ENCODE measurements around the gene MAGEL2. TPM values are rescaled to one million over a fixed set of nuclear protein-coding genes. Genes with fewer than 3 reads are reported as not detected.

Gene MAGEL2
- polyA plus RNA-seq (2013, experiment 1 of 2; ENCODE audit: insufficient read length) = 0.54 TPM
- polyA plus RNA-seq (2013, experiment 2 of 2; ENCODE audit: insufficient read length) = 1.3 TPM

DNA sequence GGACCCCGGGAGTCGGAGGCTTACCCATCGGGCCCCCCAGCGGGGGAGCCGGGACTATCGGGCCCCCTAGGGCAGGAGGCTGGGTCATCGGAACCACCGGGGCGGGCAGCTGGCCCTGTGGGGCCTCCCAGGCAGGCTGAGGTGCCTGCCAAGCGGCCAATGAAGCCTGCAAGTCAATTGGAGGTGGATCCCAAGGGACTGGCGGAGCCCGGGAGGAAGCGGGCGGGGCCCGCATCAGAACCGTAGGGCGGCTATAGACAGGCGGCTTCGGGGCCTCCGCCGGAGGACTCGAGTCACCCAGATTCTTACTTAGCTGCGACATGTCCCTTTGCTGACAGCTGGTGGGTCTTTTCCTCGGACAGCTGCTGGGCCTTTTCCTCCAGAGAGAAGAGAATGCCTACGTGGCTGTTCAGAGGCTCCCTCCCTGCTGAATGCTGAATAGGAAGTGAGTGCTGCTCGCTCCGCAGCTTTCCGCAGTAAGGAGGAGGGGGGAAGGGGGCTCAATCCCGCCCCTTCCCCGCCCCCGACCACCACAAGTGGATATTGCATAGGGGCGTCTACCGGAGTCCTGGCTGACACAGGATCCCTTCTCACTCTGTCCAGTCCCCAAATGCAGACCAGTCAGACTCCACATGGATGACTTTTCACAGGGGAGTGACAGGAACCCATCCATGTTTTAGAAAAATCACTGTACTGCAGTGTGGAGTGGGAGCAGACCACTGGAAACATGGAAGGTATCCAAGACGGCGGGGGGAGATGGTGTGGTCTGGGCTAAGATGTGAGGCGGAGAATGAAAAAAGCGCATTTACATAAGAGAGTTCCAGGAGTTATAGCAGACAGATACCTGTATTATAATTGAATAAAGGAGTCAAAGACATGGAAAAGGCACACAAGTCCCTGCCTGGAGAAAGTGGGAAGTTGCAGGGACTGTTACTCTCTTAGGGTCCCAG is at the start of gene MAGEL2:
MAGEL2 (minus strand) TSS at position 447 of the 950 bp plus-strand sequence; CDS start at position 322, 125 bp downstream.
- DNase-seq = peak; percentile 11

- no peak for DNase-seq
Observed at GRCh38 chr15:23695282-23695681, 47.6 kb upstream of the MAGEL2 start.

DNA sequence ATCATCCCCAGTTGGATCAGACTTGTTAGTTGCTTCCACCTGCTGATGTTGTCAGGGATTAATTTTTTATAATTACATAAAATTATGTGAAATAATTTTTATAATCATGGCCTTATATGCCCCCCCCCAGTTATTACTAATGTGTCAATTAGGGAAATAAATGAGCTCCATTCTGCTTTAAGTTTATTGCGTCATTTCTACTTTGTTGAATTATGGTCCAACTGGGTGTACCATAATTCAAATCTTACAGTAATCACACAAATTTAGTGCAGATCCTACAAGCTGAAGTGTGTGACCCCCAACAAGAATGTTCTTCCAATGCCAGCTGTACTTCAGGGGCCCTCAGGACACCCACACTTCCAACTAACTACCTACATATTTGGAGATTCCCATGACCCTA is 46.9 kb upstream of the MAGEL2 start:
- no peak for DNase-seq

- DNase-seq = peak; percentile 6
Observed at GRCh38 chr15:23690450-23690852, 42.8 kb upstream of the MAGEL2 start.

- no peak for DNase-seq
Observed at GRCh38 chr15:23690015-23690414, 42.3 kb upstream of the MAGEL2 start.

GRCh38 chr15:23687143-23687470 is 39.4 kb upstream of the MAGEL2 start, which contains the start of gene NDN:
TSS of gene NDN (minus strand) at chr15:23687305. CDS start at chr15:23687217, 88 bp downstream.
- peak; percentile 60 for DNase-seq

DNA sequence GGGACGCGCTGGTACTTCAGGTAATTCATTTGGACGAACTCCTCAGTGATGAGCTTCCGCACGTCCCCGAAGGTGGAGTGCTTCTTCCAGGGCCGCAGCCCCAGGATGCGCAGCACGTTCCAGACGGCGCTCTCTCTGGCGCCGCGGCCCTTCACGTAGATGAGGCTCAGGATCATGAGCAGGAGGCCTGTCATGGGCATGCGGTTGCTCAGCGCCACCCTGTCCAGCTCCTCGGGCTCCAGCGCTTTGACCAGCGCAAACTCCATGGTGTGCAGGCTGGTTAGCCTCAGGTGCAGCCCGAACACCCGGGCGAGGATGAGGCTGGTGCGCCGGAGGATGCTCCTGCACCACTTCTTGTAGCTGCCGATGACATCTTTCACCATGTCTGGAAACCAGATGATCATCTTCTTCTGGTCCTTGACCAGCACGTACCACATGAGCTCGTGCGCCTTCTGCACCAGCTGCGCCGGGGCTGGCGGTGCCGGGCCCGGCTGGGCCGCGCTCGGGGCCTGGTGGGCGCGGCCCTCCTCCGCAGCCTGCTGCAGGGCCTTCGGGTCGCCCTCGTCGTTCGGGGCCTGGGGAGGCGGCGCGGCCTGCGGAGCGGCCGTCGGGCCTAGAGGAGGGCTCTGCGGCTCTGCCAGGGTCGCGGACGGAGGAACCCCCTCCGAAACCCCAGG is 38.9 kb upstream of the MAGEL2 start:
- DNase-seq = peak; percentile 8

DNA sequence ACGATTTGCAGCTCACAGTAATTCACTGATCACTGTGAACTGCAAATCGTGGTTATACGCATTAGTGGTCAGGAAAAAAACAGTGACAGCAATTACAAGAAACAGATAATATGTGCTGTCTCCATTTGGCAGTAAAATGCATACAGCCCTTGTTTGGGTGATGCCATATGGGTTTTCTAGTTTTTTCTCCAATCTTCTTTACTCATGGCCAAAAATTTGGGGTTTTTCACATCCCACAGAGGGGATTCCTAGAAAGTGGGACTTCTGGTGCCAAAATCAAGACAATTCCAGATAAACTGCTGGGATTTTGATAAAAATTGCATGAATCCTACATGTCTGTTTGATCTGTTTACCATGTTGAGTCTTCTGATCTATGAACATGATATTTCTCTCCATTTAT is 23.8 kb upstream of the MAGEL2 start:
- no peak for DNase-seq

DNA sequence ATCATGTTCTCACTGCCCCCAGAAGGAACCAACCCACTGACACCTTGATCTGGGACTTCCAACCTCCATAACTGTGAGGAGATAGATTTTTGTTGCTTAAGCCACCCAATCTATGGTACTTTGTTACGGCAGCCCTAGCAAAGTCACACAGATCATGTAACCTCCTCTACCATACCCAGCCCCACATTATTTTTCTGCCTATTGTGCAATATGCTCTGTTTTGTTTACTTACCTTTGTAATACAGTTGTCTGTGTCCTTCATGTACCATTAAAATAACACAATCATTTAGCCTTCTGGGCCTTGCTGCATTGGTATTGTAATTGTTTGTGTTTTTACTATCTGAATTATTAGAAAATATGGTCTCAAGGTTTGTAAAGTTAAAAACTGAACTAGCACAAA is 23.3 kb upstream of the MAGEL2 start:
- no peak for DNase-seq

DNA sequence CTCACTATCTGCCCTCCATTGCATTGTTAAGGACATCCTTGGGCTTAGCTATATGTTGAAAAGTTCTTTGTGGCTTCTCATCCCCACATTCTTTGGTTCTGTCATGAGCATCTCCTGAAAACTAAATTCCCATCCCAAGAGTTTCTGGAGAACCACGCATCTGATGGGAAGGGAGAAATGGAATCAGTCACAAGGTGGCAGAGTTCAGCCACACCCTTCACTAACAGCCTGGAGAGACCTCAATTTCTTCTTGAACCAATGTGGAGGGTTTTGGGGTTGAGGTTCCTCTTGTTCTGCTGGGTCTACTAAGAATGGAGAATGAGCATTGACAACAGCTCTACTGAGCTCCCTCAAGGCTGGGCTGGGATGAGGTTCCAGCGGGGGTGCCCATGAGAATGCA is 15.6 kb upstream of the MAGEL2 start:
- DNase-seq = no peak

- DNase-seq = peak; percentile 9
Observed at GRCh38 chr15:23648920-23649515, 1.4 kb upstream of the MAGEL2 start.

GRCh38 chr15:23647001-23647295 is 719 bp downstream of the MAGEL2 start:
- DNase-seq = no peak

- no peak for DNase-seq
Observed at GRCh38 chr15:23646165-23647000, 1.3 kb downstream of the MAGEL2 start.

DNA sequence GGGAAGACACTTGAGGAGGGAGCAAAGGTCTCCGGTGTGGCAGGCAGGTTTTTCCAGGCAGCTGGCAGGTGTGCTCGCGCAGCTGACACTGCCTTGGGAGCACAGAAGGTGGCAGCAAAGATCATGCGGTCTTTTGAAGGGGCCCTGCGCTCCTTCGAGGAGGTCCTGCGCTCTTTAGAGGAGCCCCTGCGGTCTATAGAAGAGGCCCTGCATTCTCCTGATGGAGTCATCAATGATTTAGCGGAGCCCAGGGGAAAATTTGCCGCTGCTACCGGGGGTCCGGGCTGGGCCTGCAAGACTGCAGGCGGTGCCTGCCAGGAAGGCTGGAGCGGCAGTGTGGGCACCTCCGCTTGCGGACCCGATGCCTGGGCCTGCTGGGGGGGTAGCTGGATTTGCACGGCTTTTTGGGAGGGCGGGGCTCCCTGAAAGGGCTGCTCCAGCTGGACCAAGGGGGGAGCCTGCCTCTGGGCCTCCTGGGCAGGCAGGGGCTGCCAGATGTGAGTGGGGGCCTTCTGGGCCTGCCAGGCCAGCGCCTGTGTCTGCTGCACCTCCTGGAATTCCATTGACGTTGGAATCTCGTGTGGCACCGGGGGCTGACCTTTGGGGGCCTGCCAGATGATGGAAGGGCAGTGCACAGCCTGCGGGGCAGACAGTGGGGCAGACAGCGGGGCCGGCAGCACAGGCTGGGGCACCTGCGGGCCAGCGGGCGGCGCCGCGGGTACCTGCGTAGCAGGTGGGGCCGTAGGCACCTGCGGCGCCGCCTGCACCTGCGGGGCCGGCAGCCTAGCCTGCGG is 2.1 kb downstream of the MAGEL2 start:
- no peak for DNase-seq

GRCh38 chr15:23644829-23645228 is 2.8 kb downstream of the MAGEL2 start:
- DNase-seq = no peak

- DNase-seq = peak; percentile 60
Observed at GRCh38 chr15:23642413-23643044, 5.1 kb downstream of the MAGEL2 start.

- DNase-seq = no peak
Observed at GRCh38 chr15:23634181-23634580, 13.5 kb downstream of the MAGEL2 start.

- DNase-seq = no peak
Observed at GRCh38 chr15:23629234-23629805, 18.3 kb downstream of the MAGEL2 start.

DNA sequence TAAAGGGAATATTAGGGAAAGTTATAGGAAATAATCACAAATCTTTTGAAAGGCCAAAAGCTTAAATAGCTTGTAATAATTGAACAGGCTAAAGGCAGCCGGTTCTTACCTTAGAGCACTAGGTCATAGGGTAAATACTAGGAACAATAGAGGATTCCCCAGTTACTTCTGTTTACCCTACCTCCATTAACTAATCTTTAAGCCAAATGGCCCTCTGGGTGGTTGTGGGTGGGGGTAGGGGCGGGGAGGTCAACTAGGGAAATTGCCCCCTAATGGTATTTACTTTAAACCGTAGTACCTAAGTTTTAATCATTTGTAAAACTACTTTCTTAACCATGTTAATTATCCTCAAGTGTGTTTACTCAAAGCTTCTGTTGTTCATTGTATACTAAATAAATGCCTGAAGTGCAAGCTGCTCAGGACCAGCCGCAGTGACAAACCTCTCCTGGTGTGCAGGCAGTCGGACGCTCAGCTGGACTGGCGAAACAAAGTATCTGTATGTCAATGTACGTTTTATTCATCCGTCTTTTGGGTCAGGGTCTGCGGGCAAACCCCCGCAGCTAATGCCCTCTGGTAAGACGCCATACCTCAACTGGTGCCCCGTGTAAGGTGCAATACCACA is 18.9 kb downstream of the MAGEL2 start:
- DNase-seq = no peak

- no peak for DNase-seq
Observed at GRCh38 chr15:23616536-23616935, 31.1 kb downstream of the MAGEL2 start.

Measured in fibroblast of skin of back (primary cell).